Liver (tissue), 9 donors: Measurements from ENCODE around the gene GPR15LG. TPM values are rescaled to one million over a fixed set of nuclear protein-coding genes. Genes with fewer than 3 reads are reported as not detected.

ENCODE experiments used
- DNase-seq: peaks from one replicate; pipeline ENCODE4 v3.0.0-alpha.2; 2017; ENCODE audit warnings: low spot score
- H3K27ac ChIP-seq, 2 donors: one replicate each; pipeline ENCODE4 v1.7.0; 2013; ENCODE audit warnings: inconsistent platforms in 2 of 2, low read length in 2 of 2, control low read depth in 1 of 2, low read depth in 1 of 2, mild to moderate bottlenecking in 1 of 2
- H3K27me3 ChIP-seq, 4 donors: one replicate each; pipeline versions ENCODE4 v1.6.1 to v1.7.0; 2013; ENCODE audit warnings: low read length in 3 of 4, inconsistent platforms in 1 of 4, mild to moderate bottlenecking in 1 of 4, moderate library complexity in 1 of 4; ENCODE audit not compliant: control insufficient read depth in 4 of 4, insufficient read depth in 4 of 4
- H3K36me3 ChIP-seq, 4 donors: one replicate each; pipeline versions ENCODE4 v1.6.1 to v1.7.0; 2013; ENCODE audit warnings: low read length in 3 of 4, mild to moderate bottlenecking in 3 of 4, low read depth in 1 of 4, moderate library complexity in 1 of 4; ENCODE audit not compliant: control insufficient read depth in 4 of 4, insufficient read depth in 3 of 4
- H3K4me1 ChIP-seq, 4 donors: one replicate each; pipeline versions ENCODE4 v1.6.1 to v1.7.0; 2013; ENCODE audit warnings: low read length in 3 of 4, mild to moderate bottlenecking in 3 of 4, moderate library complexity in 1 of 4; ENCODE audit not compliant: control insufficient read depth in 4 of 4, insufficient read depth in 4 of 4
- H3K4me3 ChIP-seq, 3 donors: one replicate each; pipeline versions ENCODE4 v1.6.1 to v1.7.0; 2013; ENCODE audit warnings: low read length in 3 of 3, control low read depth in 1 of 3, low read depth in 1 of 3, mild to moderate bottlenecking in 1 of 3
- H3K9ac ChIP-seq, 2 donors: one replicate each; pipeline ENCODE4 v1.7.0; 2013; ENCODE audit warnings: low read length in 2 of 2, mild to moderate bottlenecking in 2 of 2, moderate library complexity in 2 of 2, control low read depth in 1 of 2, low read depth in 1 of 2
- H3K9me3 ChIP-seq, 4 donors: one replicate each; pipeline versions ENCODE4 v1.6.1 to v1.7.0; 2013; ENCODE audit warnings: low read length in 3 of 4; ENCODE audit not compliant: control insufficient read depth in 4 of 4
- ATF3 ChIP-seq: IDR thresholded peaks from 2 replicates; pipeline ENCODE4 v1.6.1; 2016; ENCODE audit warnings: antibody characterized with exemption
- CTCF ChIP-seq: fragments of 150-350 bp; IDR thresholded peaks from 2 replicates; pipeline ENCODE4 v1.5.1; 2017; ENCODE audit warnings: improper control_type of control experiment, low read depth, low read length; ENCODE audit not compliant: missing input control
- EGR1 ChIP-seq, 2 donors: IDR thresholded peaks; 2 replicates each; pipeline ENCODE4 v1.6.1; 2016 to 2018; ENCODE audit warnings: antibody characterized with exemption in 2 of 2, low read depth in 2 of 2
- FOXA1 ChIP-seq: IDR thresholded peaks from 2 replicates; pipeline ENCODE4 v1.6.1; 2016; ENCODE audit warnings: antibody characterized with exemption
- FOXA2 ChIP-seq: IDR thresholded peaks from 2 replicates; pipeline ENCODE4 v1.6.1; 2016; ENCODE audit warnings: antibody characterized with exemption
- GABPA ChIP-seq, 2 donors: IDR thresholded peaks in 1 of 2; conservative IDR thresholded peaks in 1 of 2; 2 replicates each; pipeline ENCODE4 v1.6.1; 2016; ENCODE audit warnings: antibody characterized with exemption in 2 of 2, mild to moderate bottlenecking in 1 of 2, moderate library complexity in 1 of 2
- HNF4A ChIP-seq, 2 donors: conservative IDR thresholded peaks; 2 replicates each; pipeline ENCODE4 v1.6.1; 2016; ENCODE audit warnings: antibody characterized with exemption in 2 of 2, mild to moderate bottlenecking in 2 of 2
- HNF4G ChIP-seq: IDR thresholded peaks from 2 replicates; pipeline ENCODE4 v1.6.1; 2016; ENCODE audit warnings: antibody characterized with exemption
- JUND ChIP-seq, 2 donors: IDR thresholded peaks; 2 replicates each; pipeline ENCODE4 v1.6.1; 2016; ENCODE audit warnings: antibody characterized with exemption in 2 of 2
- MAX ChIP-seq: IDR thresholded peaks from 2 replicates; pipeline ENCODE4 v1.6.1; 2016; ENCODE audit warnings: antibody characterized with exemption
- NR2F2 ChIP-seq: IDR thresholded peaks from 2 replicates; pipeline ENCODE4 v1.6.1; 2016; ENCODE audit warnings: antibody characterized with exemption
- RAD21 ChIP-seq, 2 donors: IDR thresholded peaks; 2 replicates each; pipeline ENCODE4 v1.6.1; 2016; ENCODE audit warnings: antibody characterized with exemption in 2 of 2, mild to moderate bottlenecking in 2 of 2
- REST ChIP-seq: IDR thresholded peaks from 2 replicates; pipeline ENCODE4 v1.6.1; 2016; ENCODE audit warnings: antibody characterized with exemption, mild to moderate bottlenecking
- RXRA ChIP-seq, 2 donors: IDR thresholded peaks; 2 replicates each; pipeline ENCODE4 v1.6.1; 2017 to 2018; ENCODE audit warnings: antibody characterized with exemption in 2 of 2, mild to moderate bottlenecking in 1 of 2
- SP1 ChIP-seq: IDR thresholded peaks from 2 replicates; pipeline ENCODE4 v1.6.1; 2018; ENCODE audit warnings: antibody characterized with exemption, mild to moderate bottlenecking
- TAF1 ChIP-seq: conservative IDR thresholded peaks from 2 replicates; pipeline ENCODE4 v1.6.1; 2016; ENCODE audit warnings: antibody characterized with exemption, mild to moderate bottlenecking
- YY1 ChIP-seq: IDR thresholded peaks from 2 replicates; pipeline ENCODE4 v1.6.1; 2016; ENCODE audit warnings: antibody characterized with exemption, mild to moderate bottlenecking
- ZBTB33 ChIP-seq: IDR thresholded peaks from 2 replicates; pipeline ENCODE4 v1.6.1; 2016; ENCODE audit warnings: antibody characterized with exemption
- WGBS: extraction: QIAGEN DNeasy Blood & Tissue Kit; methylation state at CpG from one replicate; pipeline ENCODE4 v1.1.7; 2013; 5-methylcytosine and 5-hydroxymethylcytosine counted together
- polyA plus RNA-seq, 2 donors: library from polyadenylated mRNA; stranded (reverse) in 1 of 2; unstranded in 1 of 2; fragments of 200-250 nt in 1 of 2; fragments of >200 nt in 1 of 2; fragmentation: Nextera tagmentation in 1 of 2; extraction: Ambion mirVana in 1 of 2; gene quantifications; one replicate each; pipeline versions ENCODE4 v1.2.1 to v1.2.3, GENCODE V29; 2013 to 2015
- total RNA-seq, 2 donors: library from RNA; depleted of rRNA; stranded (reverse); fragments of >200 nt; gene quantifications; one replicate each; pipeline ENCODE4 v1.2.3, GENCODE V29; 2014
- donor health status: healthy.
- donor health status: healthy.
- donor health status: healthy.
- donor health status: healthy.
- donor health status: healthy.

The GPR15LG gene
- total and polyA plus RNA-seq, 4 donors, result not detected

GRCh38 chr10:84156009-84156408, 17.6 kb upstream of the GPR15LG start:
- WGBS, result 95% methylated on average over 2 of the region's 2 CpGs
- Histone ChIP-seq H3K9me3 (no peaks in the 10 kb centered on the region), H3K36me3 (peaks cover under 1 to 33% (median 21%) of the 10 kb centered on the region in 4 donors), H3K4me3 (no peak overlapping the region), H3K4me1 (peaks cover 0 to 2% (median 0%) of the 10 kb centered on the region in 4 donors), H3K9ac (no peak overlapping the region), H3K27ac (no peak overlapping the region), H3K27me3 (no peaks in the 10 kb centered on the region)
- TF ChIP-seq RXRA (IDR thresholded peaks at IDR 0.05), result no peak
- TF ChIP-seq JUND (IDR thresholded peaks at IDR 0.05), result no peak
- TF ChIP-seq GABPA (IDR thresholded peaks at IDR 0.05 in 1 of 2, conservative IDR thresholded peaks at IDR 0.05 in 1 of 2), result no peak
- TF ChIP-seq FOXA1, result no peak
- no peak for TF ChIP-seq YY1
- no peak for TF ChIP-seq NR2F2
- TF ChIP-seq SP1, result no peak
- TF ChIP-seq EGR1 (IDR thresholded peaks at IDR 0.05; ENCODE audit: low read depth in 2 of 2), result no peak
- no peak for TF ChIP-seq FOXA2
- TF ChIP-seq HNF4G, result no peak
- TF ChIP-seq TAF1, result no peak
- TF ChIP-seq HNF4A (conservative IDR thresholded peaks at IDR 0.05), result no peak
- TF ChIP-seq MAX, result no peak
- no peak for TF ChIP-seq REST
- no peak for TF ChIP-seq ATF3
- no peak for TF ChIP-seq CTCF
- TF ChIP-seq RAD21 (IDR thresholded peaks at IDR 0.05), result no peak
- TF ChIP-seq ZBTB33, result no peak
- no peak for DNase-seq
